ENCODE data around the gene LITAF. TPM values are rescaled to one million over a fixed set of nuclear protein-coding genes. Genes with fewer than 3 reads are reported as not detected.

Gene LITAF
- total RNA-seq, 4 donors from 2014 or later: 31.6 to 95.0 (median 44.5) TPM

- 84 to 91% methylated on average over 5 to 7 of the region's 14 CpGs for WGBS, 2 donors (ENCODE audit: low coverage in 1 of 2)
- Histone ChIP-seq H3K4me3 (peak overlapping the region; percentile 70 to 95), H3K9me3 (peaks cover 0 to 6% (median 0%) of the 10 kb centered on the region in 3 donors), H3K36me3 (no peaks in the 10 kb centered on the region), H3K4me1 (peaks cover 0 to 46% (median 11%) of the 10 kb centered on the region in 3 donors), H3K27ac (peak overlapping the region in 3 of 4 donors; percentile 91 to 97 (median 95)), H3K27me3 (no peaks in the 10 kb centered on the region)
- no peak for ATAC-seq
- TF ChIP-seq POLR2AphosphoS5 (IDR thresholded peaks at IDR 0.05): no peak
- TF ChIP-seq POLR2A (IDR thresholded peaks at IDR 0.05): no peak
- TF ChIP-seq EP300 (IDR thresholded peaks at IDR 0.05): no peak
- TF ChIP-seq CTCF (IDR thresholded peaks at IDR 0.05): no peak
These were observed 1.0 kb upstream of the LITAF start for GRCh38 chr16:11587643-11588247.

- Histone ChIP-seq H3K4me1 (peaks cover 0 to 53% (median 11%) of the 10 kb centered on the region in 3 donors), H3K9me3 (peaks cover 0 to 6% (median 0%) of the 10 kb centered on the region in 3 donors), H3K27ac (peak overlapping the region; percentile 62 to 97 (median 93)), H3K36me3 (no peaks in the 10 kb centered on the region), H3K27me3 (no peaks in the 10 kb centered on the region), H3K4me3 (peak overlapping the region; percentile 70 to 95)
- 0% methylated on average over 3 of the region's 48 CpGs; no CpG with 5 or more reads in 1 of the 2 donors for WGBS, 2 donors (ENCODE audit: low coverage in 1 of 2)
- TF ChIP-seq EP300 (IDR thresholded peaks at IDR 0.05) (no peak), POLR2AphosphoS5 (IDR thresholded peaks at IDR 0.05) (no peak), CTCF (IDR thresholded peaks at IDR 0.05) (no peak), POLR2A (IDR thresholded peaks at IDR 0.05) (no peak)
- peak; percentile 24 for ATAC-seq
These were observed 302 bp downstream of the LITAF start for GRCh38 chr16:11586378-11586855.

- TF ChIP-seq POLR2AphosphoS5 (IDR thresholded peaks at IDR 0.05): peak; percentile 46
- no peak for TF ChIP-seq POLR2A (IDR thresholded peaks at IDR 0.05)
- Histone ChIP-seq H3K27me3 (no peaks in the 10 kb centered on the region), H3K9me3 (peaks cover 0 to 6% (median 0%) of the 10 kb centered on the region in 3 donors), H3K27ac (peak overlapping the region; percentile 62 to 97 (median 93)), H3K4me3 (peak overlapping the region; percentile 70 to 95), H3K4me1 (peaks cover 0 to 53% (median 11%) of the 10 kb centered on the region in 3 donors), H3K36me3 (no peaks in the 10 kb centered on the region)
- 6 to 86% methylated on average over 1 to 6 of the region's 29 CpGs for WGBS, 2 donors (ENCODE audit: low coverage in 1 of 2)
- peak; percentile 16 for ATAC-seq
These were observed 1.0 kb downstream of the LITAF start for GRCh38 chr16:11585460-11586377.

- Histone ChIP-seq H3K4me3 (peak overlapping the region in 1 of 2 donors; percentile 13), H3K27ac (peak overlapping the region in 3 of 4 donors; percentile 72 to 97 (median 91)), H3K9me3 (peaks cover 0 to 6% (median 0%) of the 10 kb centered on the region in 3 donors), H3K4me1 (peaks cover 0 to 59% (median 11%) of the 10 kb centered on the region in 3 donors), H3K27me3 (no peaks in the 10 kb centered on the region), H3K36me3 (no peaks in the 10 kb centered on the region)
- 33 to 43% methylated on average over 7 of the region's 7 CpGs for WGBS, 2 donors (ENCODE audit: low coverage in 1 of 2)
- no peak for ATAC-seq
- TF ChIP-seq EP300 (IDR thresholded peaks at IDR 0.05): no peak
- TF ChIP-seq POLR2A (IDR thresholded peaks at IDR 0.05): no peak
- TF ChIP-seq POLR2AphosphoS5 (IDR thresholded peaks at IDR 0.05): no peak
- TF ChIP-seq CTCF (IDR thresholded peaks at IDR 0.05): no peak
These were observed 2.7 kb downstream of the LITAF start for GRCh38 chr16:11583889-11584565.

GRCh38 chr16:11583166-11583565, 3.6 kb downstream of the LITAF start:
- peaks cover 0 to 59% (median 11%) of the 10 kb centered on the region in 3 donors for H3K4me1 ChIP-seq
- WGBS, 2 donors (ENCODE audit: low coverage in 1 of 2): 35 to 67% methylated on average over 5 to 7 of the region's 7 CpGs
- no peak for ATAC-seq
- no peaks in the 10 kb centered on the region for H3K27me3 ChIP-seq
- H3K27ac ChIP-seq: peak overlapping the region in 2 of 4 donors; percentile 91 to 97
- peaks cover 0 to 6% (median 0%) of the 10 kb centered on the region in 3 donors for H3K9me3 ChIP-seq
- H3K4me3 ChIP-seq: no peak overlapping the region
- no peaks in the 10 kb centered on the region for H3K36me3 ChIP-seq
- no peak for TF ChIP-seq CTCF (IDR thresholded peaks at IDR 0.05)
- no peak for TF ChIP-seq POLR2A (IDR thresholded peaks at IDR 0.05)

Data from gastroesophageal sphincter (tissue), 4 donors.